Fibroblast of pulmonary artery (primary cell): Measurements from ENCODE around the gene TPST1.
"Not testable (repeated sequence)": the region's sequence is repeated elsewhere in the genome, so short reads cannot be mapped to it uniquely, and the experiment has no call there.

Source experiments
- DNase-seq: peaks from one replicate; pipeline ENCODE4 v3.0.0-alpha.2; 2010; ENCODE audit warnings: low read depth
- H3K4me3 ChIP-seq: replicated peaks from 2 replicates; pipeline ENCODE4 v1.5.1; 2011; ENCODE audit warnings: low read depth, mild to moderate bottlenecking, control low read depth, low read length, moderate library complexity
- CTCF ChIP-seq: IDR thresholded peaks from 2 replicates; pipeline ENCODE4 v1.5.1; 2011; ENCODE audit warnings: mild to moderate bottlenecking, control low read depth, low read length, inconsistent platforms; ENCODE audit errors: missing control alignments

TPST1 gene

GRCh38 chr7:66377045-66377444, 171.9 kb downstream of the TPST1 start:
- no peak for DNase-seq
- H3K4me3 ChIP-seq: no peak overlapping the region
- TF ChIP-seq CTCF: no peak

GRCh38 chr7:66377714-66378113, 172.6 kb downstream of the TPST1 start:
- TF ChIP-seq CTCF: no peak
- H3K4me3 ChIP-seq: no peak overlapping the region
- no peak for DNase-seq

- TF ChIP-seq CTCF: no peak
- no peak overlapping the region for H3K4me3 ChIP-seq
- DNase-seq: peak; percentile 56
These were observed 174.5 kb downstream of the TPST1 start for GRCh38 chr7:66379542-66380160.

GRCh38 chr7:66380272-66380888, 175.2 kb downstream of the TPST1 start:
- peak; percentile 21 for DNase-seq
- H3K4me3 ChIP-seq: no peak overlapping the region
- no peak for TF ChIP-seq CTCF

- H3K4me3 ChIP-seq, DNase-seq: not testable (repeated sequence)
These were observed 177.2 kb downstream of the TPST1 start for GRCh38 chr7:66382182-66382923.

GRCh38 chr7:66385191-66385905, 180.2 kb downstream of the TPST1 start:
- peak; percentile 3 for TF ChIP-seq CTCF
- DNase-seq: peak; percentile 62
- not testable (repeated sequence) for H3K4me3 ChIP-seq

GRCh38 chr7:66395128-66395571, 190.0 kb downstream of the TPST1 start:
- DNase-seq: peak; percentile 75

GRCh38 chr7:66396052-66396451, 190.9 kb downstream of the TPST1 start:
- DNase-seq, H3K4me3 ChIP-seq: not testable (repeated sequence)

More at GRCh38 chr7:66395128-66395571, 190.0 kb downstream of the TPST1 start:
- not testable (repeated sequence) for H3K4me3 ChIP-seq

GRCh38 chr7:66398841-66399240, 193.7 kb downstream of the TPST1 start:
- not testable (repeated sequence) for DNase-seq, H3K4me3 ChIP-seq
